ENCODE measurements around the gene VWA1. TPM values are rescaled to one million over a fixed set of nuclear protein-coding genes. Genes with fewer than 3 reads are reported as not detected.
A peak's percentile ranks its signal among the peaks of the same experiment; 100 is the strongest.

The VWA1 gene
- total RNA-seq, 1 experiment from 2014 or later, result 35.5 TPM

DNA sequence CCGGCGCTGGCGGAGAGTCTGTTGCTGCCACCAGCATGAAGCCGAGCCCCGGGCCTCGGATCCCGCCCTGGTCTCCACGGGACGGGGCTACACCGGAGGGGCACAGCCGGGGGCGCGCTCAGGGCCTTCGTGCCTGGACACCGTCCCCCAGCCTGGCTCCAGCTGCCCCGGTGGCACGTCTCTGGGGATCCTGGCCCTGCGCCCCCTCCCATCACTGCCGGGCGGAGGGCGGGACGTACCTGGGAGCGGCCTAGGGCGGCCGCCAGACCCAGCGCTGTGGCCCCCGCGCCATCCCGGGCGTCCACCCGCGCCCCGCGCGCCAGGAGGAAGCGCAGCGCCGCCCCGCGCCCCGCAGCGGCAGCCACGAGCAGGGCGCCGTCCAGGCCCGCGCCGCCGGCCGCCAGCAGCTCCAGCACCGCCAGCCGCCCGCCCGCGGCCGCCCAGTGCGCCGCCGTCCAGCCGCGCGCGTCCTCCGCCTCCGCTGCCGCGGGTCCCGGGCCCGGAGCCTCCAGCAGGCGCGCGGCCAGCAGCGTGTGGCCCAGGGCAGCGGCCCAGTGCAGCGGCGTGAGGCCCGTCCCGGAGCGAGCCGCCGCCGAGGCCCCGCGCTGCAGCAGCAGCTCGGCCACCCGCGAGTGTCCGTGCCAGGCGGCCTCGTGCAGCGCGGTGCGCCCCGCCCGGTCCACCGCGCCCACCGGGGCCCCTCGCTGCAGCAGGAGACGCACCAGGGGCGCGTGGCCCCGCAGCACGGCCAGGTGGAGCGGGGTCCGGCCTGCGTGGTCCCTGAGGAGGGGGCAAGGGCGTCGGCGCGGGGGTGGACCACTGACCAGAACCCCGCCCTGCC lies 15.5 kb upstream of the VWA1 start:
- no peak for TF ChIP-seq ZNF121 (CRISPR knock-in tag; IDR thresholded peaks at IDR 0.05)
- ATAC-seq (peak; percentile 57), DNase-seq (ENCODE audit: low spot score) (peak; percentile 52)
- Mint-ChIP-seq H3K27me3 (ENCODE audit: low read depth) (peaks cover 2% of the 10 kb centered on the region; the same call in 1 of the 2 replicates), H3K27ac (0 out of 2 replicates have a peak overlapping the region, but pooled peaks have one; percentile 70), H3K36me3 (no peaks in the 10 kb centered on the region), H3K4me3 (no peak overlapping the region), H3K4me1 (peaks cover 33% of the 10 kb centered on the region), H3K9me3 (no peaks in the 10 kb centered on the region)
- CTCF ChIA-PET, result interaction anchor here (0.6 to 1.6 kb wide), 5 partner anchors 9 to 26 kb away, joined by 3 to 6 read pairs (median 5); no protein-coding TSS in a partner anchor
- POLR2A ChIA-PET, result interaction anchor here (1.5 kb wide), 1 partner anchor 11 kb away, joined by 5 read pairs; no protein-coding TSS in a partner anchor

- POLR2A ChIA-PET, result interaction anchor here (1.5 kb wide), 1 partner anchor 10 kb away, joined by 5 read pairs; no protein-coding TSS in a partner anchor
- TF ChIP-seq MXD4 (CRISPR knock-in tag; IDR thresholded peaks at IDR 0.05; ENCODE audit: borderline replicate concordance) (no peak), FOXK1 (CRISPR knock-in tag; IDR thresholded peaks at IDR 0.05) (no peak), NR1H2 (CRISPR knock-in tag; IDR thresholded peaks at IDR 0.05) (no peak), ZBTB43 (CRISPR knock-in tag; IDR thresholded peaks at IDR 0.05) (no peak), SMAD3 (CRISPR knock-in tag; IDR thresholded peaks at IDR 0.05; ENCODE audit: borderline replicate concordance) (no peak), PRDM15 (CRISPR knock-in tag; IDR thresholded peaks at IDR 0.05) (no peak), SOX15 (CRISPR knock-in tag; IDR thresholded peaks at IDR 0.05) (no peak), ATF1 (CRISPR knock-in tag; IDR thresholded peaks at IDR 0.05) (no peak)
- TF ChIP-seq, protein P1, sequence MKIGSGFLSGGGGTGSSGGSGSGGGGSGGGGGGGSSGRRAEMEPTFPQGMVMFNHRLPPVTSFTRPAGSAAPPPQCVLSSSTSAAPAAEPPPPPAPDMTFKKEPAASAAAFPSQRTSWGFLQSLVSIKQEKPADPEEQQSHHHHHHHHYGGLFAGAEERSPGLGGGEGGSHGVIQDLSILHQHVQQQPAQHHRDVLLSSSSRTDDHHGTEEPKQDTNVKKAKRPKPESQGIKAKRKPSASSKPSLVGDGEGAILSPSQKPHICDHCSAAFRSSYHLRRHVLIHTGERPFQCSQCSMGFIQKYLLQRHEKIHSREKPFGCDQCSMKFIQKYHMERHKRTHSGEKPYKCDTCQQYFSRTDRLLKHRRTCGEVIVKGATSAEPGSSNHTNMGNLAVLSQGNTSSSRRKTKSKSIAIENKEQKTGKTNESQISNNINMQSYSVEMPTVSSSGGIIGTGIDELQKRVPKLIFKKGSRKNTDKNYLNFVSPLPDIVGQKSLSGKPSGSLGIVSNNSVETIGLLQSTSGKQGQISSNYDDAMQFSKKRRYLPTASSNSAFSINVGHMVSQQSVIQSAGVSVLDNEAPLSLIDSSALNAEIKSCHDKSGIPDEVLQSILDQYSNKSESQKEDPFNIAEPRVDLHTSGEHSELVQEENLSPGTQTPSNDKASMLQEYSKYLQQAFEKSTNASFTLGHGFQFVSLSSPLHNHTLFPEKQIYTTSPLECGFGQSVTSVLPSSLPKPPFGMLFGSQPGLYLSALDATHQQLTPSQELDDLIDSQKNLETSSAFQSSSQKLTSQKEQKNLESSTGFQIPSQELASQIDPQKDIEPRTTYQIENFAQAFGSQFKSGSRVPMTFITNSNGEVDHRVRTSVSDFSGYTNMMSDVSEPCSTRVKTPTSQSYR (CRISPR knock-in tag; IDR thresholded peaks at IDR 0.05), result no peak
- ATAC-seq (no peak), DNase-seq (ENCODE audit: low spot score) (no peak)
- CTCF ChIA-PET, result interaction anchor here (0.6 to 1.6 kb wide), 4 partner anchors 10 to 18 kb away, joined by 3 to 6 read pairs (median 4); no protein-coding TSS in a partner anchor
- peaks cover 36% of the 10 kb centered on the region for H3K4me1 Mint-ChIP-seq
- no peak overlapping the region for H3K27ac Mint-ChIP-seq
- no peaks in the 10 kb centered on the region for H3K9me3 Mint-ChIP-seq
- H3K36me3 Mint-ChIP-seq, result no peaks in the 10 kb centered on the region
- H3K4me3 Mint-ChIP-seq, result peak overlapping the region; percentile 34
- peaks cover 2% of the 10 kb centered on the region; the same call in 1 of the 2 replicates for H3K27me3 Mint-ChIP-seq (ENCODE audit: low read depth)
Observed at GRCh38 chr1:1420654-1421141, 14.8 kb upstream of the VWA1 start.

GRCh38 chr1:1421147-1421906 lies 14.2 kb upstream of the VWA1 start, which contains the start of gene ANKRD65:
ANKRD65 (minus strand) TSS chr1:1421276; CDS start chr1:1421005, 271 bp downstream.
- DNase-seq (ENCODE audit: low spot score) (peak; percentile 15), ATAC-seq (no peak)
- TF ChIP-seq ZNF512 (CRISPR knock-in tag; IDR thresholded peaks at IDR 0.05; ENCODE audit: borderline replicate concordance), result no peak
- no peak for TF ChIP-seq TP53 (CRISPR knock-in tag; IDR thresholded peaks at IDR 0.05)
- TF ChIP-seq ZNF423 (CRISPR knock-in tag; IDR thresholded peaks at IDR 0.05), result peak; percentile 49
- Mint-ChIP-seq H3K27ac (no peak within 1 kb of the TSS), H3K4me1 (peaks cover 39% of the 10 kb centered on the region), H3K27me3 (ENCODE audit: low read depth) (peaks cover 2% of the 10 kb centered on the region; the same call in 1 of the 2 replicates), H3K9me3 (no peaks in the 10 kb centered on the region), H3K4me3 (peak within 1 kb of the TSS; percentile 34), H3K36me3 (no peaks in the 10 kb centered on the region)
- ChIA-PET CTCF (interaction anchor here (1.1 to 1.6 kb wide), 3 partner anchors 12 to 19 kb away, joined by 4 to 6 read pairs (median 5); no protein-coding TSS in a partner anchor), POLR2A (no interaction called here)
